T-helper 2 cell (primary cell): Measurements from ENCODE around the gene STK11IP.
"Not testable (repeated sequence)": the region's sequence is repeated elsewhere in the genome, so short reads cannot be mapped to it uniquely, and the experiment has no call there.

ENCODE experiments used
- DNase-seq, 5 experiments: peaks; one replicate each; pipeline versions ENCODE4 v3.0.0 to v3.0.0-alpha.2; 2012 to 2022

STK11IP gene

DNA sequence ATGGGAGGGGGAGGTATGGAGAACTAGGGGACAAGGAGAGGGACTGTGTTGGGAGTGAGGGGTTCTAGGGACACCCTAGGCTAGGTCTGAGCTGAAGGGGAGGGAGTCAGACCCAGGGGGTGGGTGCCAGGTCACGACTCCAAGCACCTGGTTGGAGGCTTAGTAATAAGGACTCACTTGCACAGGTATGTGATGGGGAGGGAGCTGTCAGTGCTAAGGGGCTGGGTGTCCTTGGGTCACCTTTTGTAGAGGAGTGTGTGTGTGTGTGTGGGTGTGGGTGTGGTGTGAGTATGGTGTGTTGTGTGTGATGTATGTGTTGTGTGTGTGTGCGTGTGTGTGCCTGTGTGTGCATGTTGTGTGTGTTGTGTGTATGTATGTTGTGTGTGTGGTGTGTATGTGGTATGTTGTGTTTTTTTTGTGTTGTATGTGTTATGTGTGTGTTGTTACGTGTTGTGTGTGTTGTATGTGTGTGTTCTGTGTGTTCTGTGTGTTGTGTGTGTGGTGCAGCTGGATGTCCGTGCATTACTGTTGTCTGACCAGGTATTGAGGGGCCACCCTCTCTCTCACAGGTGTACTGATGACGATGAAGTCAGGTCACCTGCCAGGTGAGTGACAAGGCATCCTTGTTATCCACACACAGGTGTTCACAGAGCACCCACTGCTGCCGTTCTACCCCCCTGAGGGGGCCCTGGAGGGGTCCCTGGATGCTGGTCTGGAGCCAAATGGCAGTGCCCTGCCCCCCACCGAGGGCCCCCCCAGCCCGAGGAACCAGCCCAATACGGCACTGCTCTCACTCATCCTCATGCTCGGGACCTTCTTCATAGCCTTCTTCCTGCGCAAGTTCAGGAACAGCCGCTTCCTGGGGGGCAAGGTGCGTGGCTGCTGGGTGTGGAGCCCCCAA lies 39.5 kb downstream of the STK11IP start:
- no peak for DNase-seq

GRCh38 chr2:219637842-219638185 lies 40.2 kb downstream of the STK11IP start:
- DNase-seq: no peak

DNA sequence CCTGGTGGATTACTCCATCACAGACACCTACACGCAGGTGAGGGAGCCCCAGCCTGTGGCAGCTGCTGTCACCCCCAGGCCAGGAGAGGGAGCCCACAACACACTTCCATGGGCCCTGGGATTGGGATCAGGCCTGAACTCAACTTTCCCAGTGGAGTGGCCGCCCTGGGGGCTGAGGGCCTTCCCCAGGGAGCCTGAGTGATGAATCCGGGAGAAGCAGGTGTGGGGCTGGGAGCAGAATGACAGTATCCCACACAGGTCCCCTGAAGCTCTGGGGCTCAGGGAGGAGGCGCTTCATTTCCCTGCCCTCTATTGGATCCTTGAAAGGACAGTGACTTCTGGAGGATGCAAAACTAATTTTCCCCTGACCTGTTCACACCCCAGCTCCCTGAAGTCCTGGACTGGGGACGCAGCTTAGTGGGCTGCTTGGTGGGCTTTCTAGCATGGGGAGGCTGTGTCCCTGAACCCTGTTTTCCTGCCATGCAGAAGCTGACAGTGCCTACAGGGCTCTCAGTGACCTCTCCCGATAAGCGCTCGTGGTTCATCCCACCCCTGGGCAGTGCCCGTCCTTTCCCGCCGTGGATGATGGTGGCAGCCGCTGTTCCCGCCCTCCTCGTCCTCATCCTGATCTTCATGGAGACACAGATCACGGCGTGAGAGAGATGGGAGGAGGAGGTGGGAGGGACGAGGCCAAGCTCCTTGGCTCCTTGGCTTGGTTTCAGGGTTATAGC lies 40.7 kb downstream of the STK11IP start:
- no peak for DNase-seq

- peak in 1 of 5 experiments; percentile 80 for DNase-seq
These were observed 41.5 kb downstream of the STK11IP start for GRCh38 chr2:219638948-219639755.

GRCh38 chr2:219641390-219642068 lies 43.9 kb downstream of the STK11IP start:
- no peak for DNase-seq

GRCh38 chr2:219642069-219642454 lies 44.4 kb downstream of the STK11IP start:
- no peak for DNase-seq

GRCh38 chr2:219642465-219643083 lies 44.9 kb downstream of the STK11IP start:
- DNase-seq: peak; percentile 68 to 89 (median 80)

GRCh38 chr2:219643084-219643473 lies 45.4 kb downstream of the STK11IP start:
- no peak for DNase-seq

GRCh38 chr2:219643788-219644398 lies 46.2 kb downstream of the STK11IP start:
- no peak for DNase-seq

- DNase-seq: no peak
These were observed 47.3 kb downstream of the STK11IP start for GRCh38 chr2:219644801-219645480.

GRCh38 chr2:219645631-219646527 lies 48.2 kb downstream of the STK11IP start:
- DNase-seq: no peak

DNA sequence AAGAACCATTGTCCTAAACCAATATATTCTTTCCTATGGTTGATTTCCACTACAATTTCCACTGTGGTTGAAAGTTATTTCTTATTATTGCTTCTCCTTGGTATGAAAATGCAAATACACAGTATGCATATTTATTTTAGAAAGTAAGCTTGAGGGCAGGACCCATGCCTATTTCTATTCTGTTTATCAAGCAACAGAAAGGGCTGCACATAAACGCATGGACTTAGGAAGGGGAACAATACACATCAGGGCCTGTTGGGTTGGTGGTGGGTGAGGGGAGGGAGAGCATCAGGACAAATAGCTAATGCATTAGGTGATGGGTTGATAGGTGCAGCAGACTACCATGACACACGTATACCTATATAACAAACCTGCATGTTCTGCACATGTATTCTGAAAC lies 50.5 kb downstream of the STK11IP start:
- no peak for DNase-seq

GRCh38 chr2:219648963-219649362 lies 51.3 kb downstream of the STK11IP start:
- DNase-seq: no peak

- no peak for DNase-seq
These were observed 53.0 kb downstream of the STK11IP start for GRCh38 chr2:219650426-219651248.

DNA sequence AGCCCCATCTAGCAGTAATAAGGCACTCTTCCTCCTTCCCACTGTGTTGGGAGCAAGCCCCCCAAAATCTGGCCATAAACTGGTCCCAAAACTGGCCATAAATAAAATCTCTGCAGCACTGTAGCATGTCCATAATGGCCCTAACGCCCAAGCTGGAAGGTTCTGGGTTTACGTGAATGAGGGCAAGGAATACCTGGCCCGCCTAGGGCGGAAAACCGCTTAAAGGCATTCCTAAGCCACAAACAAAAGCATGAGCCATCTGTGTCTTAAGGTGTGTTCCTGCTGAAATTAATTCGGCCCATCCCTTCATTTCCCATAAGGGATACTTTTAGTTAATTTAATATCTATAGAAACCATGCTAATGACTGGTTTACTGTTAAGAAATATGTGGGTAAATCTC lies 54.0 kb downstream of the STK11IP start:
- DNase-seq: not testable (repeated sequence)

GRCh38 chr2:219656526-219656925 lies 58.9 kb downstream of the STK11IP start:
- no peak for DNase-seq

DNA sequence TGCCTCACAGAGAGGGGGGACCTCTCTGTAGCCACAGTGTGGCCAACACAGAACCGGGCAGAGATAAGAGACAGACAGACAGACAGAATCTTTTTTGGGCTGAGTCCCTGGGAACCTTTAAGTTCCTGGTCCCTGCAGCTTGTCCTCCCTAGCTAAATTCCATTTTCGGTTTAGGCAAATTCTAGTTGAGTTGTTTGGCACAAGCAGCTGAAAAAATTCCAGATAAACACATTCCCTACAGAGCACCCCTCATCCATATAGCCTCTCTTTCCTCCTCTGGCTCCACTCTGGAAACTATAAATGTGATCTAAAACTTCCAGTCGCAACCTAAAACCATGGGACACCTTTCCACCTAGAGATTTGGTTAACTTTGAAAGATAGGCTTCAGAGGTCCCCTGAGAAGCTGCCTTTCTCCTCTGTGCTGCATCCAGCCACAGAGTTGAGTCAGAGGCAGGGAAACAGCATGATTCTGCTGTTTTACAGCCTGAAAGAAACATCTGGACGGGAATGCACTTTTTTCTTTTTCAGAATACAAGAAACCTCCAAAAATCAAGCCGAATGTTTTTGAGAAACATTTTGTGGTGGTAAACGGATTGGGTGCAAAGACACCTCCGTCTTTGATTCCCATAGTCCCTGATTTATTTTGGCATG lies 60.7 kb downstream of the STK11IP start:
- no peak for DNase-seq

DNA sequence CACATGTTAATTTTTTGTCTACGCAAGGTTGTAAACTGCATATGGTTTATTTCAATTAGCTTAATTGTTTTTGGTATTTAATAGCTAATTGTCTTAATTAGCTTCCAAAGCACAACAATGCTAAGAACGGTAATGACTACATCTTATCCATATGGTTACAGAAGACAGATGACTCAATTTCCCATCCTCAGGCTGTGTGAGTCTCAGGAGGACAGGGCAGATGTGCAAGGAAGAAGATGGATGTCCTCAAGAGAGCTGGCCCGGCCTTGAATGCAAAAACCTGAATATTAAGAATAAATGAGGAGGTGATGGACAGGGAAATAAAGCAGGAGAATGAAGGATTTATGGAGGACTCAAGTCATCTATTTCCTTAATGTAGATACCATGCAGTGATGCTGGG lies 61.2 kb downstream of the STK11IP start:
- no peak for DNase-seq
